ENCODE measurements around the gene DYNLT2.

The DYNLT2 gene, protein sequence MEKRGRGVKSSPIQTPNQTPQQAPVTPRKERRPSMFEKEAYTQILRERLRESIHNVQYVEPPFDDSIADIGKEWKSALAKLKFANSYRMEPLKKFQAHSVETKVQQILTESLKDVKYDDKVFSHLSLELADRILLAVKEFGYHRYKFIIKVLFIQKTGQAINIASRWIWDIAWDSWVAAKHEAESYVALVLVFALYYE

GRCh38 chr6:169751242-169752073 lies at the start of gene DYNLT2, which contains the start of gene ERMARD:
DYNLT2 (minus strand) TSS chr6:169751572; CDS start chr6:169751458, 114 bp downstream.
ERMARD (plus strand) TSS chr6:169751622; CDS start chr6:169751658, 36 bp downstream.
- peak; percentile 86 to 93 for DNase-seq (ENCODE audit: low read depth in 2 of 2)

- no peak for DNase-seq (ENCODE audit: low read depth in 2 of 2)
Observed at GRCh38 chr6:169800668-169801395, 49.5 kb upstream of the DYNLT2 start.

- DNase-seq (ENCODE audit: low read depth in 2 of 2): no peak
Observed at GRCh38 chr6:169800116-169800667, 48.8 kb upstream of the DYNLT2 start.

GRCh38 chr6:169799474-169799926 lies 48.1 kb upstream of the DYNLT2 start:
- no peak for DNase-seq (ENCODE audit: low read depth in 2 of 2)

DNA sequence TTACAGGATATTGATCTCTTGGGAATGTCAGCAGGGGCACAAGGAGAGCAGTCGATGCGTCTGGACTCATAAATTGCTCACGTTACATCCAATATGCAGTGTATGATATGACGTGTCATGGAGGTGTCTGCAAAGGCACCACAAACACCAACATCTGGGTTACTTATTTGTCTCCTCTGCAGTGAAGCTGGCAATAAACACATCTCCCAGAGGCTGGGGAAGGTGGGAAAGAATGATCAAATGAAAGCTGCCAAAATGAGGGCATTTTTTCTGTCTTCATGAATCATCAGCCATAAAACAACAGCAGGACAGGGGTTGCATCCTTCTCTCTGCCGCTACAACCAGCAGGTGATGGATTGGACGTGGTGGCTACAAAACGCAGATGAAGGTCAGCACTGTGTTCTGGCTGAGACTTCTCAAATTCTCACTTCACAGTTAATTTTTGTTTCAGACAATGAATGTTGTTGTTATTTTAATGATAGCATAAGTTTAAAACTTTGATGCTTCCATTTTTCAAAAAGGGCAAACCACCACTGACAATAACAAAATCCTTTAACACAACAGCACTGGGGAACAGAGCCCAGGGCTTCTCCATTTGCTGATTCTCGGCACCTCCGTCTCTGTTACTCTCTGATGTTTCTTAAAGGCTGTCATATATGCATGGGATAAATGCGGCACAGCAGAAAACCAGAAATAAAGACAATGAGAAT lies 47.5 kb upstream of the DYNLT2 start:
- no peak for DNase-seq (ENCODE audit: low read depth in 2 of 2)

GRCh38 chr6:169795196-169795595 lies 43.8 kb upstream of the DYNLT2 start:
- DNase-seq (ENCODE audit: low read depth in 2 of 2): no peak

DNA sequence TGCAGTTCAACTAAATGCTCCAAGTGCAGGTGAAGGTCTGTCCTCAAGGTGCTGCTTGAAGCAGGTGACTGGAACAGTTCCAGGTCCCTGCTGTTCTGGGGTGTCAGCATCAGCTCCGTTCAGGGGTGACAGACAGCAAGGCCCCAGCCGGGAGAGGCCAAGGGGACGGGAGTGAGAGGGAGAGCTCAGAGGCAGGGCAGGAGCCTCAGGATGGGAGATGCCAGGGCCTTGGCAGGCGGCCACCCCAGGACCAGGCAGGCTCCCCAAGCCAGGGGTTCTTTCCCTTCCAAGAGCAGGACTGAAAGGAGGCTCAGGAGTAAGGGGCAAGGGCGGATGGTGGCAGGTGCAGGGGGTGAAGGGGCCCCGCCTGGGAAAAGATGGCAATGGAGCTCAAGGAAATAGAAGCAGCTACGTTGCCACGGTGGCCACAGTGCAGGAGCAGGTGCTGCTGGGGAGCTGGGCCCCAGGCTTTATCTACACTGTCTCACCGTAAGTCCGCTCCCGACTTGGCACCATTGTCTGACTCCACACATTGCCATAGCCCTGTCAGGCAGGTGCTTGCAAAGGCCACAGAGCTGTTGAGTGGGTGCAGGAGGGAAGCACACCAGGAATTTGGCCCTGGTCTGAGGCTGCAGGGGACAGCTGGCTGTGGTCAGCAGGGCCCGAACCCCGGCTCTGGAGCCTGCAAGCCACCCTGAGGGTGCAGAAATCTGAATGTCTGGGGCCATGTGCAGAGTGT lies 43.1 kb upstream of the DYNLT2 start:
- no peak for DNase-seq (ENCODE audit: low read depth in 2 of 2)

DNA sequence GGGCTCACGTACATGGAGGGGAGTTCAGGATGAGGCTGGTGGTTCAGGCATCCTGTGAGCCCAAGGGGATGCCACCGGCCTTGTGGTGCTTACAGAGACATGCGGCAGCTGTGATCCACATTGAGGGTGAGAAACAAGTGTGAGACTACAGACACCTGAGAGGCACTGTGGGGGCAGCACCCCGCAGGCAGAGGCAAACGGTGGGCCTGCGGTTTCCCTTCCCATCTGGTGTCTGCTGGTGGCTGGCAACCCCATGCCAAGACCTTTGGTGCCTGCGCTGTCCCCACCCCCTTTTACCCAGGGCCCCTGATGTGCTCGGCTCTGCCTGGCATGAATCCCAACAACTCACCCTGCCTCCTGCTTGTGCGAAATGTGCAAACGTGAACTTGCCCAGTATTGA lies 42.0 kb upstream of the DYNLT2 start:
- no peak for DNase-seq (ENCODE audit: low read depth in 2 of 2)

DNA sequence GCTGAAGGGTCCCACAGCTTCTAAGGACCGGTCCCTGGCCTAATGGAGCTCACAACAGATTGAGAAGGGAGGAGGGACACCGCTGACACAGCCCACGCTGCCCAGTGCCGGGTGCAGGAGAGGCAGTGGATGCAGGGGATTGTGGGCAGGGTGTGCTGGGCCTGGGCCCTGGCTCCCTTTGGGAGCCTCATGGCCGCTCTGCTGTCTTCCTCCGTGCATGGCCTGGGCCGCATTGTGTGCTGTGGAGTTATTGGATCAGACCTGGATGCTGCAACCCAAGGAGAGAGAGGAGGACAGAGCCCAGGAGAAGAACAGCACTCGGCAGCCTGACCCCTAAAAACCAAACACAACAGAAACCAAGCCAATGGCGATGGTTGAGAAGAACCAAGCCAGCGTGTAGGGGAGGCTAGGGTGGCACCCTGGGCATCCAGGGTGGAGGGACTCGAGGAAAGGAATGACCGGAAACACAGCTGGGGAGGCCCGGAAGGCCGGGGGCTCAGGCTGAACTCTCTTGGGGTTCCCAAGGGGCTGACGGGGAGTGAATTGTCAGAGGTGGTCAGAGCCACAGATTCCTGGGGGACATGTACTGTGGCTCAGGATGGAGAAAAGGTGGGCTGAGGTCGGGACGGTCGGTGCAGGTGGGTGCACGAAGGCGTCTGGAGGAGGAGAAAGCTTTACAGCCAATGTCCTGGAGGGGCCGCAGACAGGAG lies 41.1 kb upstream of the DYNLT2 start:
- DNase-seq (ENCODE audit: low read depth in 2 of 2): no peak

GRCh38 chr6:169791721-169792131 lies 40.4 kb upstream of the DYNLT2 start:
- DNase-seq (ENCODE audit: low read depth in 2 of 2): no peak

- peak; percentile 49 to 64 for DNase-seq (ENCODE audit: low read depth in 2 of 2)
Observed at GRCh38 chr6:169789944-169790927, 38.9 kb upstream of the DYNLT2 start.

GRCh38 chr6:169789146-169789943 lies 38.0 kb upstream of the DYNLT2 start:
- no peak for DNase-seq (ENCODE audit: low read depth in 2 of 2)

GRCh38 chr6:169788809-169789145 lies 37.4 kb upstream of the DYNLT2 start:
- DNase-seq (ENCODE audit: low read depth in 2 of 2): no peak

DNA sequence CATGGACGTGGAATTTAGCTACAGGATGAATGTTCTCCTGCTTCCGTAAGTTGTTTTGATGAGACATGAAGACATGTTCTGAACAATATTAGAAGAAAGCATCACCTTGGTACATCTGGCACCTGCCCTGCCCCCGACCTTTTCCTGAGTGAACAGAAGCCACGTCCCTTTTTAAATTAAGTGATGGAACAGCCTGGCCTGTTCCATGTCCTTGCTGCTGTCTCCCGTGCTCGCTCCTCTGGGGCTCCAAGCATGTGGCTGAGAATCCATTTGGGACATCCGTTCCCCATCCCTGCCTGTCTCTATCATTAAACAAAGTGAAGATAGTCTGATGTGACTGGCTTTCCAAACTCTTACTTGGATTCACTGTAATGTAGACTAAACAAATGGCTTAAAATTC lies 36.4 kb upstream of the DYNLT2 start:
- no peak for DNase-seq (ENCODE audit: low read depth in 2 of 2)

- DNase-seq (ENCODE audit: low read depth in 2 of 2): no peak
Observed at GRCh38 chr6:169786349-169786748, 35.0 kb upstream of the DYNLT2 start.

- no peak for DNase-seq (ENCODE audit: low read depth in 2 of 2)
Observed at GRCh38 chr6:169785566-169785965, 34.2 kb upstream of the DYNLT2 start.

- no peak for DNase-seq (ENCODE audit: low read depth in 2 of 2)
Observed at GRCh38 chr6:169784821-169785340, 33.5 kb upstream of the DYNLT2 start.
